GM21526 (cell line): ENCODE measurements around the gene KLHL42.
"Not testable (repeated sequence)": the region's sequence is repeated elsewhere in the genome, so short reads cannot be mapped to it uniquely, and the experiment has no call there.

Experiments
- ATAC-seq: cut with Tn5 transposase; IDR thresholded peaks from one replicate; pipeline ENCODE4 v1.9.1; 2021; ENCODE audit warnings: moderate library complexity; ENCODE audit not compliant: unreplicated experiment, low FRiP score

The KLHL42 gene

DNA sequence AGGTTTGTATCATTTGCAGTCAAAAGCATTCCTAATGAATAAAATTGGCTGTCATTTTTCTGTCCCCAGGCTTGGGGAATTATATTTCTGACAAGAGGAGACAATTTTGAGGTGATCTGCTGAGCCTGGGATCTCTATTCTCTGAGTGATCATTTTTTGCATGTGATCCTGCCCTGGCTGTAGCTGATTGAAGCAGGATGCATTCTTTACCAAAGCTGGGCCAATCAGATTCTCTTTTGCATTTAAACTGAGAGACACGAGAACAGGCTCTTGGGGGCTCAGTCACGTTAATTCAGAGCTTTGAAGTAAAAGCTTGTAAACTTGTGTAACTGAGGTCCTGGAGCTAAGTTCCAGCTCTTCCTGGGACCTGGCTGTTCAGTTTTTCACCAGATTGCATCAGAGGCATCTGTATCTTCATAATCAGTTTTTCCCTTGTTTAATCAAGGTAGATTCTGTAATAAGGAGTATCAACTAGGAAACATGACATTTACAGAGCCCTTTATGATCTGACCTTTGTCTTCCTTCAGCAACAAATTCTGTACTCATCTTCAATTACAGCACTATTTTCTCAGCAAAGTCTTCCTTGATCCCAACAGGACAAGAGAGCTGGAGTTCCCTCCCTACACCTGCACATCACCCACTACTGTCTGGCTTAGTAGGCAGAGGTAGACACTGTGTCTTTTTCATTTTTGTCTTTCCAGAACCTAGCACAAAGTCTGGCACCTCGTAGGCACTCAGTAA, 35.0 kb downstream of the KLHL42 start:
- no peak for ATAC-seq

DNA sequence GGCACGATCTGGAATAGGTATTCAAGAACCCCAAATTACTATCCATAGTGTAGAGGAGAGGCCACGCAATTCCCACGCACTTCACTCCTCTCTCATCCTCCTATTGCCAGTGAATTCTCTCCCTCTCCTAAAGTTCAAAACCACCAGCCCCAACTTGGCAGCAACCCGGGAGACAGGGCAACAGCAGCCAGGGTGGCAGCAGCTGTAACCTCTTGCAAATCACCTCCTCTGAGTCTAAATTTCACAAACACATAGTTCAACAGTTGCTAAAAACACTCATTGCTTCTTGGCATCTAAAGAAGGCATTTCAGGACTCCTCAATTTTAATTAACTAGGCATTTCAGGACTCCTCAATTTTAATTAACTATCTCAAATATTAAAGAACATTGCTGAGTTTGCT, 37.7 kb downstream of the KLHL42 start:
- ATAC-seq, result no peak

DNA sequence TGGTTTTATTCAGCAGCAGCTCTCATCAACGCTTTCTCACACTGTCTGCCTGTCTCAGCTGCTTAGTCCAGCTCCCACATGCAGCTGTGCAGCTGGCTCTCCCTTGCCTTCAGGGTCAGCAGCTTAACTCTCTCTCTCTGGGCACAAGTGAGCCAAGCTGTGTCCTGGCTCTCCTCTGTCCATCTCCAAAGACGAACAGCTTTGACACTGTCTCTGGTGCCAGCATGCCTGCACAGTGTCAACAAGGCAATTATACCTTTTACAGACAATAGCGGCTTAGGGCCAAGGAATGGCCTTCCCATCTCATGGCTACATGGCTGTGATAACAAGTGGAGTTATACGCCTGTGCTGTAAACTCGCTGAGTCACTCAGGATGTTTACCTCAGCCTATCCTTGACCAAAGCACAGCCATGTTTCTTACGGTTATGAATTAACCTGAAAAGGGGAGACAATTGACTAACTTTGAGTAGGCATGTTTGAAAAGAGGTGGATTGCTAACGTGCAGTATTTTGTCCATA, 38.4 kb downstream of the KLHL42 start:
- no peak for ATAC-seq

DNA sequence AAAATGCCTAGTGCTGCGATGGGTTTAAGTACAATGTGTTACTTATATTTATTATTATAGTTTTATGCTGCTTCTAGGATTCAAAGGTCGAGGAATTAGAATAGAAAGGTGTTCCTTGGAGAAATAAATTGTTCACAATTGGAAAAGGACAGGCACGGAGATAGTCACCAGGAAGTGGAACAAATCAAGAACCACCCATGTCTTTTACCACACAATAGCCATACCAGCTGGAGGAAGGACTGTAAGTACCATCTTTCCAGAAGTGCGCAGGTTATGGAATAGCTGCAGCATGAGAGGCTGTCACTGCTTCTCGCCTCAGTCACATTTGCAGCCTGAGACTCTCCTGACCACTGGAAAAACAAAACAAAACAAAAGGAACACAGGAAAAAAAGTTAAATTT, 40.5 kb downstream of the KLHL42 start:
- no peak for ATAC-seq

DNA sequence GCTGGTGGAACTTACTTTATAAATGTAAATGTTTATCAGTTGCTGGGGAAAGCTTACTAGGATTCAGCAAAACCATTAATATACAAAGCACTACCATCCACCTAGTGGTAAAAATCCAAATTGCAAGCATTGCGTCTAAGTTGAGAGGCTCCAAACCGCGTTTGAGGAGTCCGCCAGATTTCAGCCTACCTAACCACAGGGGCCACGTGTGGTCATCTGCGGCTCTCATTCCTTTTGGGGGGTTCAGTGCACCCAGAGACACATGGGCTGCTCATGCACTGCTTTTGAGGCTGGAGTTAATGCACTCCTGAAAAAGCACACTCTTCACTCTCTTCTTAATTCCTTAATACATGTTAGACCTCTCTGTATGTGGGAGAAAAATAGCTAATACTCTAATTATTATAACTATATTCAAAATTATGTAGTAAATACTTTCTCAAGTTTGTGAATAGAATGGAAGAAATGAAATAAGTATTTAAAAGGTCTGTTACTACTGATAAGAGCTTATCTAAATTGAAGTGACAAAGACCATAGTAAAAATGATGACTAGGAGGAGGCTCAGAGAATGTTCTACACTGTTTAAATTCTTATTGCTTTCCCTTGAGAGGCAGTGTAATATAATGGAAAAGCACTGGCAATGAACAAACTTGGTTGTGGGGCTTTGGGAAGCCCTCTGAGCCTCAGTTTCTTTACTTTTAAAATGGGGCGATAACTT, 41.4 kb downstream of the KLHL42 start:
- no peak for ATAC-seq

DNA sequence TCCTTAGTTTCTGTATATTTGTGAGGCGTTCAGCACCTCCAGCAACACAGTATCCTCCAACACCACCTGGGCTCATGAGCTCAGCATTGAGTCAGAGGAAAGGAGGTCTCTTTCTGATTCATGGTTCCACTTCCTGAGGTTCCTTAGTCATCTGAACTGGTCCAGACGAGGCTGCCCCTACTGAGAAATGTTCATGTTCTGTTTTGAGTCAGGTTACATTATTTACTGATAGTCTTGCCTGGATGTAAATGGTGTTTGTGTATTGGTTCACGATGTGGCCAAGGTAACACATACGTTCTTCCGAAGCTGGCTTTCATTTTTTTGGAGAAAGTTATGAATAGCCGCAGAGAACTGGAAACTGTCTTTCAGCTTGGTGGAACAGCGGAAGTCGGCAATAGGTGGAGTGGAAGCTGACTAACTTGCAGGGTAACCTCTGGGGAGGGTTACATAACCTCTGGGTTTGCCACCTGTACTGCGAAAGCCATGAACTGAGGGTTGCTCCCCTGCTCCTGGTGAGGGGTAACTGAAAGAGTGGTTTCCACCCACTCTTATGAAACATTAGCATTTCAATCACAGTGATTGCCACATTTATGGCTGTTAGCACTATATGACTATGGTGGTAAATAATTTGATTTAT, 42.2 kb downstream of the KLHL42 start:
- peak; percentile 73 for ATAC-seq

DNA sequence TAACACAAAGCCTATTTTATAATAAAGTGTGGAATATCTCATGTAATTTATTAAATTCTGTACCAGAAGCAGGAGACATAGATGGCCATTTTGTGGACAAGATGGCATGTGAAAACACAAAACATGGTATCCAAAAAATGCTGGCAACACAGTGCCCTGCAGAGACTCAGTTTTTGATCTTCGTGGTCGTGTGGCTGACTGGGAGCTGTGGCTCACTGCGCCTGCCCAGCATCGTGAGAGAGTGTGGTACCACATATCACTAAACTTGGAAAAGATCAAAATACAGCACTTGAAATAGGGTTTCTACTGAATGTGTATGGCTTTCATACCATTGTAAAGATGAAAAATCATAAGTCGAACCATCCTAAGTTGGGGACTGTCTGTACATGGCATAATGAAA, 43.0 kb downstream of the KLHL42 start:
- ATAC-seq, result no peak

DNA sequence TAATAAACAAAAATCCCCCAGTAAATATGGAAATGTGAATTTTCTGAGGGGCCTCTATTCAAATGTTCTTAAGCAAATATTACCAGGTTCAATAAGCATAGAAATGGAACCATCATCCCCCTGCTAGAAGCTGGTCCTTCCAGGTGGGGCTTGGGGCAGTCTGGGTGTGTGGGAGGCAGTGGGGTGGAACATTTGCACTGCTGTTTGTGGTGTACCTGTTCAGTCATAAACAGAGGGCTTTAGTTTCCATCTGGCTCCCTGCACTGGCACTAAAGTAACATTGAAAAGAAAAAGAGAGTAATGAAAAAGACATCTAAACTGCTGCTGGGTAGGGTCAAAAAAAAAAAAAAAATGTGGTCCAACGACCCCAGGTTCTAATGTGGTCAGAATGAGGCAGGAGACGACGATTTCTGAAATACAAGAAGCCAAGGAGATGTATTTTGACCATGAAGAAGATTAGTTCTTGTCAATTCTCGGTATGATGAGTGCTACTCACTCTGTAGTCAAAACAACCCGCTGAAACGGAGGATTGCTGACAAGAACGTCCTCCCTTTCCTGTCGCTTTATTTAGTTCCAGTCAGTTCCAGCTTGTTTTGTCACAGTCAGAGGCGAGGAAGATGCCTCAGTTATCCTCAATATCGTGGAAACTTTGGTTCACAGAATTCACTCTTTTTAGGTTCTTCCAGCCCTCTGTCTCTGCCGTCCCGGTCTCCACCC, 44.3 kb downstream of the KLHL42 start:
- peak; percentile 66 for ATAC-seq

DNA sequence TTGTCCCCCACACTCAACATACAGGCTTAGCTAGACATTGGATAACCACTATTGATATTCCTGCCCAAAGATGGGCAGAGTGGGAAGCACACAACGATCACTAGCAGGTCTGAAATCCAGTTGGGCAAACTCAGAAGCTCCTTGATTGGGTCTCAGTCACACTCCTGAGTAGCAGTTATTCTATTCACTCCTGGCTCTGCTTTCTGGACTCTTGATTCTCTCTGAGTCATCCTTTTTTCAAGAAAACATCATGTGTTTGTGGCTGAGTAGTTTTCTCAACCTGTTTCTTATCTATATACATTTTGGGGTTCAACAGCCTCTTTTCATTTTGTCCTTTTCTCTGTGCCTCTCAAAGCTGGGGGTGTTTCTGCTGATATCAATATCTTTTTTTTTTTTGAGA, 46.0 kb downstream of the KLHL42 start:
- no peak for ATAC-seq

DNA sequence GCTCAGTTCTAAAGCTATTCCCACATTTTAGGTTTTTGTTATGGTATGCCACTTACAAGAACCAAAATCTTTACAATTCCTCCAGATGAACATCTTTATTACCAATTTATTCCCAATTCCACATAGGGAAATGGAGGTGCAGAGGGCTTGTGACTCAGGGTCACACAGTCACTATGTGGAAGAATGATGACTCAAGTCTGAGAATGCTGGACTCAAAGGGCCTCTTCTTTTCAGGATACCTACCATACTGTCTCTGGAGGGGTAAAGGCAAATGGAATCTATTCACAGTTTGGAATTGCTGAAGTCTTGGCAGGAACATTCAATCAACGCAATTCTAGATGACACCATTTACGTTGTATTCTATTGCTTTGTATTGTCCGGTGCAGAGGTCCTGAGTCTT, 48.2 kb downstream of the KLHL42 start:
- ATAC-seq, result no peak

DNA sequence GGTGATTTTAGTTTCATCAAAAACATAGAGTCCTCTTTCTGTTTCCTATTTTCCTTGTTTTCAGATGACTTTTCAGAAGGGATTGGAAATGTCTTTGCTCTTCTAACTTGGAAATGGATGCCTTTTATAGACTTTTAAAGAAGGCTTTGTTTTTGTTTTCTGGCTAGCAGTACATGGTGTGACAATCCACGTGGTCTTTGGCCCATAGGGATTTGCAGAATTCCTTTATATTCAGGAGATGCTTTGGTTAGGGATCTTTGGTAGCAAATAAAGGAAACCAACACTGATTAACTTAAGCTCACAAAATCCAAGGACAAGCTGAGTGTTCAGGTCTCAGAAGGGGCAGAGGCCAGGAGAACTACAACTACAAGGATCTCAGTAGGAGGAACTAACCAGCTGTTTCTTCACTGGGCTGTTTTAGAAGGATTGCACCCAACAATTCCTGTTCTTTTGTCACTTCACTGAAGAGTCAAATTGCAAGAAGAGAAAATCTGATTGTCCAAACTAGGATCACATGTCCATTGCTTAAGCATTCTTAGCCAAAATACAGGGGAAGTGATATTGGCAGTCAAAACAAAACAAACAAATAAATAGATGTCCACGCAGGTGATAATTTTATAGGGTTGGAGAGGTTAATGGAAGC, 58.6 kb downstream of the KLHL42 start:
- ATAC-seq, result no peak

DNA sequence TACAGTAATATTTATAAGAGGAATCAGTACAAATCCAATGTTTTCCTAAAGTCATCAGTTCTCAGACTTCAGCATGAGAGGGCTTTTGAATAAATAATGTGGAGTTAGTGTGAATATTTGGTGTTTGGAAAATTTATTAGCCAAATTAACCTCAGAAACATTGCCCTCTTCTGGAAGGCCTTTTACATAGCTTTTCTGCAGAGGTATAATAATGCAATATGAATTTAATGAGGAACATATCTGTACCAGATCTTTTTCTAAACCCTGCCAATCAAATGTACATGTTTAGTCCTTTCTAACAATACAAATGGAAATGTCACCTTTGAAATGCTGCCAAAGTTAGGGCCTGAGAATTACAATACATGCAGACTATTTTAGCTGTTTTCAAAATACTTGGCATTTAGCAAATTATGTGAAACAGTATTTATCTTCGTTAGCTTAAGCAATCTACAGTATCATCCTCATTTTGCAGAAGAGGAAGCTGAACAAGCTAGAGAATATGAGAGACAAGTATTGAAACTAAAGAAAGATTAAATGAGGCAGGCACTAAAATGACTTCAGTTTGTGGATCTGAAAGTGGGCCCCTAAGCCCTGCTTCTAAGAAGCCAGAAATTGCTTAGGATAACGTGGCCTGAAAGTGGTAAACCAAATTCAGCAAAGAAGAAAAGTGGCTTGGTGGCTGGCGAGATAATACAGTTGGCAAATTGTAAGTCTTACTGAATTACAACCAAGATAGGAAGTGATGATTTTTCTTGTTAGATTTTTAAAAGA, 60.4 kb downstream of the KLHL42 start:
- peak; percentile 74 for ATAC-seq

DNA sequence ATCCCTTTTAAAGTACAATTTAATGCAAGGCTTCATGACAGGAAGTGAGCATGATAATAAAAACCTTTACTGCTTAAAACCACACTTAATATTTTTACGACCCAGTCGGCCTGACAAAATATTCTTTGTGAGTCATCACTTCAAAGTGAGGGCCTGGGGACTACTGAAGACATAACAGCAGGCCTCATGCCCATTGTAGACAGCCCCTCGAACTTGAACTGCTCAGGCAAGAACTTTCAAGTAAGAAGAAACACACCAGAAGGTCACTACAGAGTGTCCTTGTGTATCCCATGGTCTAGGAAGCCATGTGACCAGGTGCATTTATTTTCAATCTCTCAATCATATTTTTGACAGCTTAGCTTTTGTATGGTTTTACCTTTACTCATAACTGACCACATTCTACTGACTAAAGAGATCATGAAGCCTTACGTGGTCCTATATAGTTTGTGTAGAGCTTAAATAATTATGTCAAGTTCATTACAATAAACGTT, 61.4 kb downstream of the KLHL42 start:
- ATAC-seq, result no peak

DNA sequence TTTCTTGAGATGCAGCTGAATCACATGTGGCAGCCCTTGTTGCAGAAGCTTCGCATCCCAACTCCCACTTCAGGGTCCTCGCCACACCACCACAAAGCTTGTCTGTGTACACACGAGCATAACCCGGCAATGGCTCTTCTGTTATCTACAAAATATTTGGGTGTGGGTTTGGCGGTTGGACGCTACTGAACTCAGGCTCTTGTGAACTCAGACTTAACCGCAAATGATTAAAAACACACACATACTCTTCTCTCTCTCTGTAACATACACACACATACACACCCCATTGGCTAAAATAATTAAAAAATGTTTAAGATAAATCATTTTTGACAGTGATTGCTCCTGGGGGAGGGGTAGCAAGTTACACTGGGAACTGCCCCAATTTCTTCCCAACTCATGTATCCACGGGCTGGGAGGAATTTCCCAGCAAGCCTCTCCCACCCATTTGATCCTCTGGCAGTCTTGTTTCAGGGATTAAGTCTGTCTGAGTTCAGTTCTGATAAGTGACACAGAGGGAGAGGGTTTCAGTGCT, 63.7 kb downstream of the KLHL42 start:
- ATAC-seq, result no peak

DNA sequence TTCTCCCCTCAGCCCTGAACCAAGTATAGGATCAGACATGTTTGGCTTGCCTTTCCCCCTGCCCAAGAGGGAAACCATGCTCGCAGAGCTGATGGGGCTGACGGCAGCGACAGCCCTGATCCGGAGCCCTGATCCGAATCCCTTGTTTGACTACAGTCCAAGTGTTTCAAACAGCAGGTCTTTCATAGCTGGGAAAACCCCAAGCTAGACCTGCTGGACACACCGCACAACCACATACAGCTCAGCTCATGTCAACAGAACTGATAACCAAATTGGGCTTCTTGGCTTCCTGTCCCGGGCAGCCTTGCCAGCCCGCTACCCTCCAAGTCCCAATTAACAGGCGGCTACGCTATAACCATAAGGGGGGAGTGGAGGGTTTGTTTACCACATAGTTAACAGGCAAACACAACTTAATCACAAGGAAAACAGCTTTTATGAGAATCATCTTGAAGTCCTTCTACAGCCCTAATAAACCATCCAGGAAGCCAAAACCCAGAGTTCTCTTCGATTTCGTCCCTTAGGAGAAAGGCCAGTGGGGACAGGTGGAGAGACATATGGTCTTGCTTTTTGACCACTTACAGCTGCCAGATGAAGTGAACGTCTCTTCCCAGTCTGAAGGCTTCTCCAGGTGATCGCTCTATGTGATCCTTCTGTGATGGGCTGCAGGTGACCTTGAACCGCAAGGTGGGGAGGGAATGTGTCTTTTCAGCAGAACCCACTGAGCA, 64.5 kb downstream of the KLHL42 start:
- no peak for ATAC-seq

DNA sequence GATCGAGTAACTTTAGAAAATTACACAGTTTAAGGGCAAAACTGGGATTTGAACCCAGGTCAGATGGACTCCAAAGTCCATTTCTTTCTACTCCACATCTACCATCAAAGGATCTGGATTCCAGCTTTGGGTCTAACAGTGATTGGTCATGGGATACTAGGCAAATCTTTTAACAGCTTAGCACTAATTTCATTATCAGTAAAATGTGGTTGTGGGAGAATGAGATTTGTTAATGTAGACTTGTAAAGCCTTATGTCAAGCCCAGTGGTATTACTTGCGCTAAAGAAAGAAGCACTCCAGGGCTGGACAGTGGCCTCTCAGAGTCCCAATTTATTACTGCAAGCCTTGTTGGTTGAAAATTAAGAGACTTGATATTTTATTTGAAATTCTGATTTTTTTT, 65.2 kb downstream of the KLHL42 start:
- ATAC-seq, result no peak

DNA sequence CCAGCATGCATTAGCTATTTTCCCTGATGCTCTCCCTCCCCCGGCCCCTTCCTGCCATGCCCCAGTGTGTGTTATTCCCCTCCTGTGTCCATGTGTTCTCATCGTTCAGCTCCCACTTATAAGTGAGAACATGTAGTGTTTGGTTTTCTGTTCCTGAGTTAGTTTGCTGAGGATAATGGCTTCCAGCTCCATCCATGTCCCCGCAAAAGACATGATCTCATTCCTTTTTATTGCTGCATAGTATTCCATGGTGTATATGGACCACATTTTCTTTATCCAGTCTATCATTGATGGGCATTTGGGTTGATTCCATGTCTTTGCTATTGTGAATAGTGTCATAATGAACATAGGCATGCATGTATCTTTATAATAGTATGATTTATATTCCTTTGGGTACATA, 65.7 kb downstream of the KLHL42 start:
- ATAC-seq, result not testable (repeated sequence)

DNA sequence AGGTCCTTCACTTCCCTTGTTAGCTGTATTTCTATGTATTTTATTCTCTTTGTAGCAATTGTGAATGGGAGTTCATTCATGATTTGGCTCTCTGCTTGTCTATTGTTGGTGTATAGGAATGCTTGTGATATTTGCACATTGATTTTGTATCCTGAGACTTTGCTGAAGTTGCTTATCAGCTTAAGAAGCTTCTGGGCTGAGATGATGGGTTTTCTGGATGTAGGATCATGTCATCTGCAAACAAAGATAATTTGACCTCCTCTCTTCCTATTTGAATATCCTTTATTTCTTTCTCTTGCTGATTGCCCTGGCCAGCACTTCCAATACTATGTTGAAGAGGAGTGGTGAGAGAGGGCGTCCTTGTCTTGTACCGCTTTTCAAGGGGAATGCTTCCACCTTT, 67.3 kb downstream of the KLHL42 start:
- not testable (repeated sequence) for ATAC-seq

DNA sequence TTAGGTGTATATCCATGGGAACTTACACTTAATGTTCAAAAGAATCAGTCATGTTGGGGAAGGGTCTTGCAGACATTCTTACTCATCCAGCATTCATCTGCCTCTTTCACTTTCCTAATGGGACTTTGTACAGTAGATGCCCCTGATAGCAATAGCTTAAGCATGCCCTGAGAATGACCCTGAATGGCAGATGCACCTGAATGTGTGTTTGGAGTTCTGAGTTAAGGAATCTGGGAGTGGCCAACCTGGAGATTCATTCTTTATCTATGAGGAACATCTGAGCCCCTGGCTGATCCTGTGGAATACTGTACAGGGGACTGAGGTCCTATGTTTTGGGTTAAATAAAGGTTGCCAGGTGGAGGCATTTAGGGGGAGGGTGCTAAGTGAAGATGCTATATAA, 71.3 kb downstream of the KLHL42 start:
- no peak for ATAC-seq
